Measurements from ENCODE around the gene KCNIP1.

The KCNIP1 gene

DNA sequence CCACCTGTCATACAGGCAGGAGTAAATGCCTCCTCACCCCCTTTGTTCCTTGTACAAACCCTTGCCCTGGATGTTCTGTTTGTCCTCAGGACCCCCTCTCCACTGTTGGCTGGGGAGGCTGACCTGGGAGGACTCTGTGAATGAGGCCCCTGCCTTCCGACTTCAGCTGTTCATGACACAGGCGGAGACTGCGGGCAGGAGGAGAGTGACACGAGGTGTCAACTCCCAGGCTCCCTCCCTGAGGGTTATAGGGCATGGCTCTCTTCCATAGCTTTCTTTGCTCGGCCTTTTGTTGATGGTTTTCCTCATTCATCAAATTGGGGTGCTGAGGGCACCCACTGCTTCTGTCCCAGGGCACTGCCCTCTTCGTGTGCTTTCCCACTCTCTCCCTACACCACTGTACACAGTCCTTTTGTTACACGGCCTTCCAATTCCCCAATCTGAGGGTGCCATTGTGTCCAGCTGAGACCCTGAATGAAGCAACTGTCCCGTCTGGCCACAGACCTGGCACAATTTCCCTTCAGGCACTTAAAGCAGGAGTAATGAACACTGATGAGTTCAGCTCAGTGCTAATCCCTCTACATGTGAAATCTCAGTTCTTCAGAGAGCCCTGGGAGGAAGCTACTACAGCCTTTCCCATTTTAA is 33.8 kb downstream of the KCNIP1 start:
- TF ChIP-seq, protein P1, sequence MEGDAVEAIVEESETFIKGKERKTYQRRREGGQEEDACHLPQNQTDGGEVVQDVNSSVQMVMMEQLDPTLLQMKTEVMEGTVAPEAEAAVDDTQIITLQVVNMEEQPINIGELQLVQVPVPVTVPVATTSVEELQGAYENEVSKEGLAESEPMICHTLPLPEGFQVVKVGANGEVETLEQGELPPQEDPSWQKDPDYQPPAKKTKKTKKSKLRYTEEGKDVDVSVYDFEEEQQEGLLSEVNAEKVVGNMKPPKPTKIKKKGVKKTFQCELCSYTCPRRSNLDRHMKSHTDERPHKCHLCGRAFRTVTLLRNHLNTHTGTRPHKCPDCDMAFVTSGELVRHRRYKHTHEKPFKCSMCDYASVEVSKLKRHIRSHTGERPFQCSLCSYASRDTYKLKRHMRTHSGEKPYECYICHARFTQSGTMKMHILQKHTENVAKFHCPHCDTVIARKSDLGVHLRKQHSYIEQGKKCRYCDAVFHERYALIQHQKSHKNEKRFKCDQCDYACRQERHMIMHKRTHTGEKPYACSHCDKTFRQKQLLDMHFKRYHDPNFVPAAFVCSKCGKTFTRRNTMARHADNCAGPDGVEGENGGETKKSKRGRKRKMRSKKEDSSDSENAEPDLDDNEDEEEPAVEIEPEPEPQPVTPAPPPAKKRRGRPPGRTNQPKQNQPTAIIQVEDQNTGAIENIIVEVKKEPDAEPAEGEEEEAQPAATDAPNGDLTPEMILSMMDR (conservative IDR thresholded peaks at IDR 0.05; ENCODE audit: control insufficient read depth, insufficient read depth, low read depth, low read length) = no peak
- no peak for DNase-seq (ENCODE audit: low read depth)
- H3K4me3 ChIP-seq (ENCODE audit: control insufficient read depth, low read depth, low read length) = no peak overlapping the region

- no peak for DNase-seq (ENCODE audit: low read depth)
- TF ChIP-seq, protein P1 (conservative IDR thresholded peaks at IDR 0.05; ENCODE audit: control insufficient read depth, insufficient read depth, low read depth, low read length) = no peak
- no peak overlapping the region for H3K4me3 ChIP-seq (ENCODE audit: control insufficient read depth, low read depth, low read length)
These were observed 34.3 kb downstream of the KCNIP1 start for GRCh38 chr5:170538096-170538465.

GRCh38 chr5:170538696-170539586 is 35.1 kb downstream of the KCNIP1 start:
- no peak overlapping the region for H3K4me3 ChIP-seq (ENCODE audit: control insufficient read depth, low read depth, low read length)
- no peak for DNase-seq (ENCODE audit: low read depth)
- TF ChIP-seq, protein P1 (conservative IDR thresholded peaks at IDR 0.05; ENCODE audit: control insufficient read depth, insufficient read depth, low read depth, low read length) = no peak

- TF ChIP-seq, protein P1 (conservative IDR thresholded peaks at IDR 0.05; ENCODE audit: control insufficient read depth, insufficient read depth, low read depth, low read length) = no peak
- no peak overlapping the region for H3K4me3 ChIP-seq (ENCODE audit: control insufficient read depth, low read depth, low read length)
- DNase-seq (ENCODE audit: low read depth) = no peak
These were observed 36.5 kb downstream of the KCNIP1 start for GRCh38 chr5:170540271-170540670.

DNA sequence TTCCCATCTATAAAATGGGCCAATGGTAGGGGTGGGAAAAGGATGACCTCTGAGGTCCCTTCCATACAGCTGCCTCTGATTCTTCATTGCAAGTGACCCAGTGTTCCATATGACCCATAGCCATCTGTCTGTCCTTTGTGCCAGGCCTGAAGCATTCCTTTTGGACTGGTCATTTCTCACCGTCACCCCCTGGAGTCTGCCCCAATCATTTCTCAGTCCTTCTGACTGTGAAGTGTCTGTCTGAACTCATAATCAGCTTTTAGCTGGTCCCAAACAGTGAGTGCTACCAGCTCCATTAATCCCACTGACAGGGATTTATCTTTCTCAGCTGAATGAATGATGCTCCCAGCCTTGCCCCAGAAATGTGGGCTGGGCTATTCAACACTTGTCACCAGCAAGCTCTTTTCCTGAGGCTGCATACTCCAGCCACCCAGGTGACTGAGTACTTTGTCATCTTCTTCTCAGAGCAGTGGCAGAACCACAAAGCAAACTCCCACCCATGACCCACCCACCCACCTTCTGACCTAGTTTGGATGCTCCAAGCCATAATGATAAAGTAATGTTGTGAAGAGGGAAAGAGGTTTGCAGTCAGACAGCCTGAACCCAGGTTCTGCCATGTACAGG is 37.4 kb downstream of the KCNIP1 start:
- DNase-seq (ENCODE audit: low read depth) = no peak
- TF ChIP-seq, protein P1 (conservative IDR thresholded peaks at IDR 0.05; ENCODE audit: control insufficient read depth, insufficient read depth, low read depth, low read length) = no peak
- H3K4me3 ChIP-seq (ENCODE audit: control insufficient read depth, low read depth, low read length) = no peak overlapping the region

- no peak overlapping the region for H3K4me3 ChIP-seq (ENCODE audit: control insufficient read depth, low read depth, low read length)
- TF ChIP-seq, protein P1 (conservative IDR thresholded peaks at IDR 0.05; ENCODE audit: control insufficient read depth, insufficient read depth, low read depth, low read length) = no peak
- no peak for DNase-seq (ENCODE audit: low read depth)
These were observed 39.0 kb downstream of the KCNIP1 start for GRCh38 chr5:170542691-170543293.
